Suprapubic skin (tissue), 4 donors: ENCODE measurements around the gene FLYWCH1. TPM values are rescaled to one million over a fixed set of nuclear protein-coding genes. Genes with fewer than 3 reads are reported as not detected.

Experiments used
- DNase-seq, 2 donors: peaks; one replicate each; pipeline ENCODE4 v3.0.0-alpha.2; 2019; ENCODE audit warnings: low spot score in 2 of 2
- H3K27ac ChIP-seq: fragments of 200-600 bp; sonication (generic); one replicate; pipeline ENCODE4 v1.5.1; 2019
- H3K27me3 ChIP-seq: fragments of 200-600 bp; sonication (generic); one replicate; pipeline ENCODE4 v1.5.1; 2019
- H3K36me3 ChIP-seq: fragments of 200-600 bp; sonication (generic); one replicate; pipeline ENCODE4 v1.5.1; 2019
- H3K4me1 ChIP-seq: fragments of 200-600 bp; sonication (generic); one replicate; pipeline ENCODE4 v1.5.1; 2019
- H3K4me3 ChIP-seq: fragments of 200-600 bp; sonication (generic); one replicate; pipeline ENCODE4 v1.5.1; 2019; ENCODE audit warnings: mild to moderate bottlenecking
- H3K9me3 ChIP-seq: fragments of 200-600 bp; sonication (generic); one replicate; pipeline ENCODE4 v1.5.1; 2019
- CTCF ChIP-seq, 2 donors: fragments of 200-600 bp in 1 of 2; fragments of 450-650 bp in 1 of 2; sonication (generic) in 1 of 2; IDR thresholded peaks; one replicate each; pipeline ENCODE4 v1.5.1; 2016 to 2019; ENCODE audit warnings: antibody characterized with exemption in 2 of 2, mild to moderate bottlenecking in 1 of 2, moderate library complexity in 1 of 2
- EP300 ChIP-seq: sonication (generic); formaldehyde crosslinking; IDR thresholded peaks from one replicate; pipeline ENCODE4 v1.6.1; 2017; ENCODE audit warnings: antibody characterized with exemption
- POLR2A ChIP-seq, 2 donors: fragments of 450-650 bp; IDR thresholded peaks; one replicate each; pipeline ENCODE4 v1.6.1; 2017; ENCODE audit warnings: antibody characterized with exemption in 2 of 2, mild to moderate bottlenecking in 2 of 2, moderate library complexity in 2 of 2
- POLR2AphosphoS5 ChIP-seq, 3 donors: sonication (generic); formaldehyde crosslinking; IDR thresholded peaks; one replicate each; pipeline ENCODE4 v1.6.1; 2017; ENCODE audit warnings: antibody characterized with exemption in 3 of 3
- WGBS: methylation state at CpG from one replicate; pipeline ENCODE4 v1.1.5; 2018; 5-methylcytosine and 5-hydroxymethylcytosine counted together
- total RNA-seq, 4 donors: library from RNA; depleted of rRNA; stranded (reverse); fragments of >200 nt; gene quantifications; one replicate each; pipeline ENCODE4 v1.1.0, GENCODE V29; 2016

Gene FLYWCH1
- total RNA-seq, 4 donors from 2014 or later = 32.7 to 81.8 (median 52.1) TPM

GRCh38 chr16:2956579-2956956, 44.8 kb downstream of the FLYWCH1 start:
- DNase-seq = no peak
- Histone ChIP-seq H3K27me3 (peaks cover 64% of the 10 kb centered on the region), H3K36me3 (no peaks in the 10 kb centered on the region), H3K9me3 (no peaks in the 10 kb centered on the region), H3K27ac (no peak overlapping the region), H3K4me1 (peaks cover 18% of the 10 kb centered on the region), H3K4me3 (no peak overlapping the region)
- no peak for TF ChIP-seq EP300
- TF ChIP-seq POLR2AphosphoS5 (IDR thresholded peaks at IDR 0.05) = no peak
- no peak for TF ChIP-seq POLR2A (IDR thresholded peaks at IDR 0.05)
- 83% methylated on average over 11 of the region's 11 CpGs for whole genome bisulfite sequencing

DNA sequence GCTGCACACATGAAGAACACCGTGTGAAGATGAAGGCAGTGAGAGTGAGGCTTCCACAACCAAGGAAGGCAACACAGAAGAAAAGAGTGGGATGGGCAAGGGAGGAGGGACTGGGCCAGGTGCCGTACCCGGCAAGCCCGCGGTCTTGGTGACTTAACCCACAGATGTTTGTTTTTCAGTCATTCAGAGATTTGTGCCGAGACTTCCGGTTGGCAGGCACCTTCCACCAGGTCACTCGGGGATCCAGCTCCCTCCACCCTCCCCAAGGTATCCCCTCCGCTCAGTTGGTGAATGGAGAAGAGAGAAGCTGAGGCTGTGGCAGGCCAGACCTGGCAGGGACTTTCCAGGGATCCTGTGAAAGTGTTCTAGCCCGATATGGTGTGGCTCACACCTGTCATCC, 47.5 kb downstream of the FLYWCH1 start:
- TF ChIP-seq POLR2A (IDR thresholded peaks at IDR 0.05) = no peak
- TF ChIP-seq CTCF (IDR thresholded peaks at IDR 0.05) = no peak
- no peak for TF ChIP-seq POLR2AphosphoS5 (IDR thresholded peaks at IDR 0.05)
- TF ChIP-seq EP300 = no peak
- Histone ChIP-seq H3K36me3 (no peaks in the 10 kb centered on the region), H3K9me3 (no peaks in the 10 kb centered on the region), H3K27ac (no peak overlapping the region), H3K4me3 (no peak overlapping the region), H3K27me3 (peaks cover 83% of the 10 kb centered on the region), H3K4me1 (peaks cover 42% of the 10 kb centered on the region)
- DNase-seq = no peak
- WGBS = 51% methylated on average over 10 of the region's 10 CpGs

DNA sequence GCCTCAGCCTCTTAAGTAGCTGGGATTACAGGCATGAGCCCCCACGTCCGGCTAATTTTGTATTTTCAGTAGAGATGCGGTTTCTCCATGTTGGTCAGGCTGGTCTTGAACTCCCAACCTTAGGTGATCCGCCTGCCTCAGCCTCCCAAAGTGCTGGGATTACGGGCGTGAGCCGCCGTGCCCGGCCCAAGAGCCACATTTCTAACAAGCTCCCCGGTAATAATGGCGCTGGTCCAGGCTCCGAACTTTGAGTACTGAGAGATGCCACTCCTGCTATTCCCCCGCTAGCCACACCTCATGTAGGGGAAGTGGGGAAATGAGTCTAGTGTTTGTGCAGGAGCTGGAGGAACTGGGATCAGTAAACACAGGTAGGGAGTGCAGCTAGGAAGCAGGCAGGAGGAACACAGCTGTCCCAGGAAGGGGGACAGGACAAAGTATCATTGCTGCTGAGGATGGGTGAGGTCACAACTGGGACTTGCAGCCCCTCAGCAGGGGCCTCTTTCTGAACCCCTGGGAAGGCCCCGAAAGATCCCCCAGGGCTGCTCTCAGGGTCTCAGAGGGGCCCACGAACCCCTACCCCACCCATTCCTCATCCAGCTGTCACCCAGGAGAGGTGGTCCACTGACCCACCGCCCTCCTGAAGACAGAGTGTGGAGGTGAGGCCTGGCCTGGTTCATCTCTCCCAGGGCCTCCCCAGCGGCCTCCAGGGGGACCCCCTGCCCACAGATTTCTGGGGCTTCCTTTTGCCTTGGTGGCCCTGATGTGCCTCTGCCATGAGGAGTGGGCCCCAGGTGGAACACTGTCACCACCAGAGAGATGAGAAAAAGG, 48.7 kb downstream of the FLYWCH1 start:
- H3K9me3 ChIP-seq = no peaks in the 10 kb centered on the region
- peaks cover 47% of the 10 kb centered on the region for H3K4me1 ChIP-seq
- H3K27ac ChIP-seq = no peak overlapping the region
- peaks cover 83% of the 10 kb centered on the region for H3K27me3 ChIP-seq
- 74% methylated on average over 15 of the region's 17 CpGs for WGBS
- DNase-seq = no peak
- H3K4me3 ChIP-seq = no peak overlapping the region
- no peaks in the 10 kb centered on the region for H3K36me3 ChIP-seq
- TF ChIP-seq POLR2A (IDR thresholded peaks at IDR 0.05) (no peak), EP300 (no peak), POLR2AphosphoS5 (IDR thresholded peaks at IDR 0.05) (no peak), CTCF (IDR thresholded peaks at IDR 0.05) (no peak)

DNA sequence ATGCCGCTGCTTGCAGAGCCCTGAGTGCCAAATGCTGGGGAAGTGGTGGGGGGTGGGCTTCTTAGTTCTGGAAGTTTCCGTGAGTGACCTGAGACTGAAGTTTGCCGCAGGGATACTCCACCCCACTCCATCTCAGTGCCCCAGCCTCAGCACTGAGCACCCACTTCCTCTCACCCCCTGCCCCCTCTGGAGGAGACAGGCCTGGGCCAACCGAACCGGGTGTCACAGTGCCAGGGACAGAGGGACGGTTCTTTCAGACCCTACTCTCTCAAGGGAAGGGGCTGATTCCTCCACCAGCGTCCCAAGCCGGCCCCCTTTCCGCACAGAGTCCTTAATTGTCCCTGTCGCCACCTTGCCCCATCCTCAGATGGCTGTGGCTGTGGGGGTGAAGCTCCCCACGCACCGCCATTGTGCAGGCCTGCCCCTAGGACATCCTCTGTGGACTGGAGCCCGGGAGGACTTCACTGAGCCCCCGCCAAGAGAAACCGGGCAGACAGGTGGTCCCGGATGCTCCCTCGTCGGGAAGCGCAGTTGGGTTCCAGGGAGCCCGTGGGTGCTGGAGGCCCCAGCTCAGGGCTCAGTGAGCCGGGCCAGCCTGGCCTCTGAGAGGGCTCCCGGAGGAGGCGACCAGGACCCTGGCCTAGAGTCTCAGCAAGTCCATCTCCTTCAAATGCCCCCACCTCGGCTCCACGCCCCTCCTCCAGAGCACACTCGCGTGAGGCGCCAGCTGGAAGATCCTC, 50.8 kb downstream of the FLYWCH1 start:
- Histone ChIP-seq H3K4me1 (peaks cover 58% of the 10 kb centered on the region), H3K27ac (no peak overlapping the region), H3K4me3 (no peak overlapping the region), H3K9me3 (no peaks in the 10 kb centered on the region), H3K27me3 (peaks cover 86% of the 10 kb centered on the region), H3K36me3 (no peaks in the 10 kb centered on the region)
- TF ChIP-seq EP300 = no peak
- no peak for TF ChIP-seq POLR2A (IDR thresholded peaks at IDR 0.05)
- TF ChIP-seq CTCF (IDR thresholded peaks at IDR 0.05) = no peak
- TF ChIP-seq POLR2AphosphoS5 (IDR thresholded peaks at IDR 0.05) = no peak
- DNase-seq = peak in 1 of 2 donors; percentile 60
- WGBS = 14% methylated on average over 1 of the region's 28 CpGs

- peak in 1 of 2 donors; percentile 60 for DNase-seq
- H3K4me1 ChIP-seq = peaks cover 65% of the 10 kb centered on the region
- peaks cover 85% of the 10 kb centered on the region for H3K27me3 ChIP-seq
- H3K27ac ChIP-seq = no peak overlapping the region
- H3K9me3 ChIP-seq = no peaks in the 10 kb centered on the region
- peak overlapping the region; percentile 43 for H3K4me3 ChIP-seq
- no CpG with 5 or more reads among the region's 40 CpGs for WGBS
- TF ChIP-seq POLR2AphosphoS5 (IDR thresholded peaks at IDR 0.05) (no peak), CTCF (IDR thresholded peaks at IDR 0.05) (no peak), POLR2A (IDR thresholded peaks at IDR 0.05) (no peak), EP300 (no peak)
- no peaks in the 10 kb centered on the region for H3K36me3 ChIP-seq
Measured at GRCh38 chr16:2963074-2963722, 51.5 kb downstream of the FLYWCH1 start.
